ENCODE results near the gene PLA2G2F. TPM values are rescaled to one million over a fixed set of nuclear protein-coding genes. Genes with fewer than 3 reads are reported as not detected.

The PLA2G2F gene
- total and polyA plus RNA-seq, 9 of the 15 experiments (the other 6 are each of a cell fraction or from before 2014, with no cell fraction given), result not detected

DNA sequence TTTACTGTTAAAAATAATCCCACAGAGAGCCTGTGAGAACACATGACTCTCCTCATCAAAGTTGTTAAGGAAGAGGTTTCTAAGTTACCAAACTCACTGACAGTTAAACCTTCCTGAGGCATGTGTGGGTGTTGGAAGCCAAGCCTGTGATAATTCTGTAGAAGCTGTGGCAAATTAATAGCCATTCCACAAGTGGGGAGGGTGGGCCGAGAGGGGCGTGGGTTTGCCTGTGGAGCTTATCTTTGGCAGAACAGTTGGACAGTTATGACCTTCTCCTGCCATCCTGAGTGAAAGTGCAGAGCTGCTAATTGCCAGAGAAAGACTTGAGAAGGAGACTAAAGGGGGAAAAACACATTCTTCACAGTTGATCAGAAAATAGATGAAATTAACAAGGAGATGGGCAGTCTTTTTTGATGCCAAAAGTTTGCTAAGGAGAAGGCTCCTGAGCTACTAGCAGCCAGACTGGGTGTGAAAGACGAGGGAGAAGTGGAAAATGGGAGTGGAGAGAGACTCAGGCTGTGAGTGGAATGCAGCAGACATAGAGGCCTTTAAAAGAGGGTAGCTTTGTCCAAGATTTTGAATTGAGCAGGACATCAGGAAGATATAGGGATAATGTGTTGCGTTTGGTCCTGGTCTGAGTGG, 48.8 kb downstream of the PLA2G2F start (continued):
- TF ChIP-seq SMARCE1 (IDR thresholded peaks at IDR 0.05) (peak; percentile 37; the same call in 1 of the 2 replicates), ZBTB17 (CRISPR knock-in tag; IDR thresholded peaks at IDR 0.05) (no peak), U2AF2 (optimal IDR thresholded peaks at IDR 0.05; ENCODE audit: low read depth, low read length) (no peak), GATA2 (CRISPR knock-in tag; IDR thresholded peaks at IDR 0.05) (peak; percentile 16; the same call in 1 of the 2 replicates), SMARCC2 (IDR thresholded peaks at IDR 0.05; ENCODE audit: low read depth) (peak; percentile 31; the same call in 1 of the 2 replicates), ZNF175 (CRISPR knock-in tag; IDR thresholded peaks at IDR 0.05; ENCODE audit: low read depth) (no peak), CC2D1A (IDR thresholded peaks at IDR 0.05) (no peak), DPF2 (IDR thresholded peaks at IDR 0.05) (peak; percentile 86), MYC (IDR thresholded peaks at IDR 0.05; ENCODE audit: low read depth, low read length) (peak; percentile 50; the same call in 1 of the 2 replicates), MYC (CRISPR knock-in tag; IDR thresholded peaks at IDR 0.05; ENCODE audit: borderline replicate concordance, low read depth) (no peak), ZNF668 (CRISPR knock-in tag; IDR thresholded peaks at IDR 0.05) (no peak), CBX3 (IDR thresholded peaks at IDR 0.05; ENCODE audit: borderline replicate concordance in 1 of 2, low read length in 2 of 2) (0 out of 3 replicates have a peak, but pooled peaks of 1 of the 2 experiments have one; percentile 5), PTRF (tag; IDR thresholded peaks at IDR 0.05) (no peak), TRIM24 (IDR thresholded peaks at IDR 0.05) (0 out of 4 replicates have a peak, but pooled peaks have one; percentile 8 to 18), SRSF9 (IDR thresholded peaks at IDR 0.05; ENCODE audit: borderline replicate concordance, low read depth, low read length) (no peak), TCFL5 (CRISPR knock-in tag; conservative IDR thresholded peaks at IDR 0.05) (no peak), TAF7 (tag; IDR thresholded peaks at IDR 0.05) (peak; percentile 63; the same call in 1 of the 2 replicates), ZKSCAN3 (CRISPR knock-in tag; IDR thresholded peaks at IDR 0.05) (no peak), PRPF4 (IDR thresholded peaks at IDR 0.05; ENCODE audit: insufficient read depth, low read depth, low read length, poor library complexity, severe bottlenecking) (no peak), RCOR1 (IDR thresholded peaks at IDR 0.05; ENCODE audit: borderline replicate concordance in 1 of 2, low read depth in 2 of 2, low read length in 2 of 2) (peak in 1 of 2 experiments; percentile 72; a peak in 1 of 4 replicates), DMBX1 (CRISPR knock-in tag; IDR thresholded peaks at IDR 0.05; ENCODE audit: borderline replicate concordance) (no peak), NCOA1 (IDR thresholded peaks at IDR 0.05; ENCODE audit: low read depth) (no peak; the same call in 1 of the 2 replicates), FOXK2 (conservative IDR thresholded peaks at IDR 0.05 in 1 of 2, IDR thresholded peaks at IDR 0.05 in 1 of 2; ENCODE audit: low read depth in 2 of 2) (no peak), MAFK (IDR thresholded peaks at IDR 0.05; ENCODE audit: low read length) (no peak; the same call in 1 of the 2 replicates), RFX5 (IDR thresholded peaks at IDR 0.05; ENCODE audit: low read depth, low read length) (no peak)
- TF ChIP-seq, protein P1, sequence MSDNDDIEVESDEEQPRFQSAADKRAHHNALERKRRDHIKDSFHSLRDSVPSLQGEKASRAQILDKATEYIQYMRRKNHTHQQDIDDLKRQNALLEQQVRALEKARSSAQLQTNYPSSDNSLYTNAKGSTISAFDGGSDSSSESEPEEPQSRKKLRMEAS (CRISPR knock-in tag; IDR thresholded peaks at IDR 0.05), result no peak
- TF ChIP-seq, protein P2, sequence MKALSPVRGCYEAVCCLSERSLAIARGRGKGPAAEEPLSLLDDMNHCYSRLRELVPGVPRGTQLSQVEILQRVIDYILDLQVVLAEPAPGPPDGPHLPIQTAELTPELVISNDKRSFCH (CRISPR knock-in tag; IDR thresholded peaks at IDR 0.05), result no peak
- TF ChIP-seq, protein P2 (tag; IDR thresholded peaks at IDR 0.05), result peak; percentile 76; the same call in 1 of the 2 replicates
- TF ChIP-seq, protein P3, sequence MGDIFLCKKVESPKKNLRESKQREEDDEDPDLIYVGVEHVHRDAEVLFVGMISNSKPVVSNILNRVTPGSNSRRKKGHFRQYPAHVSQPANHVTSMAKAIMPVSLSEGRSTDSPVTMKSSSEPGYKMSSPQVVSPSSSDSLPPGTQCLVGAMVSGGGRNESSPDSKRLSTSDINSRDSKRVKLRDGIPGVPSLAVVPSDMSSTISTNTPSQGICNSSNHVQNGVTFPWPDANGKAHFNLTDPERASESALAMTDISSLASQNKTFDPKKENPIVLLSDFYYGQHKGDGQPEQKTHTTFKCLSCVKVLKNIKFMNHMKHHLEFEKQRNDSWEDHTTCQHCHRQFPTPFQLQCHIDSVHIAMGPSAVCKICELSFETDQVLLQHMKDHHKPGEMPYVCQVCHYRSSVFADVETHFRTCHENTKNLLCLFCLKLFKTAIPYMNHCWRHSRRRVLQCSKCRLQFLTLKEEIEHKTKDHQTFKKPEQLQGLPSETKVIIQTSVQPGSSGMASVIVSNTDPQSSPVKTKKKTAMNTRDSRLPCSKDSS (IDR thresholded peaks at IDR 0.05; ENCODE audit: low read depth, partially characterized antibody), result no peak

Data from K562 (cell line).